ENCODE results near the gene MROH7.

The MROH7 gene

GRCh38 chr1:54640863-54641836, at the start of gene MROH7:
Gene MROH7, plus strand, starts transcription at chr1:54641786. Its CDS starts 11,141 bp downstream, at chr1:54652927.
- POLR2A ChIA-PET (ENCODE audit: low non-redundant PET), result no interaction called here
- H3K27ac ChIP-seq, result no peak within 1 kb of the TSS
- CTCF ChIA-PET, result interaction anchor here (0.6 to 0.7 kb wide), 2 partner anchors 443 to 1025 kb away, joined by 3 read pairs; no protein-coding TSS in a partner anchor
- no peak for TF ChIP-seq CTCF (conservative IDR thresholded peaks at IDR 0.05; ENCODE audit: low read depth)
- DNase-seq (ENCODE audit: low spot score), result no peak

- no peak overlapping the region for H3K27ac ChIP-seq
- TF ChIP-seq CTCF (conservative IDR thresholded peaks at IDR 0.05; ENCODE audit: low read depth), result no peak
- CTCF ChIA-PET, result no interaction called here
- DNase-seq (ENCODE audit: low spot score), result no peak
- POLR2A ChIA-PET (ENCODE audit: low non-redundant PET), result no interaction called here
These were observed 47.9 kb upstream of the MROH7 start for GRCh38 chr1:54593571-54594160.

DNA sequence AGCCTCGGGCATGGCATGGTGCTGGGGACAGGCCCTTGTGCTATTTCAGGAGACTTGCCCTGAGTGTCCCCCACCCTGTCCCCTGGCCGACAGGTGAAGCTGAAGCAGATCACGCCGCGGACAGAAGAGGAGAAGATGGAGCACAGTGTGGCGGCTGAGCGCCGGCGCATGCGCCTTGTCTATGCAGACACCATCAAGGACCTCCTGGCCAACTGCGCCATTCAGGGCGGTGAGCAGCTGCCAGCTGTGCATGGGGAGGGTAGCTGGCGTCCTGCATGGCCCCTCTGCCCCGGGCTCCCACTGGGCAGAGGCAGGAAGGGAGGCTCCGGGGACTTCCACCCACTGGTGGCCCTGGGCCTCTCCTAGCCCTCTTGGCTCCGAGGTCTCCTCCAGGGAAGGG, 47.1 kb upstream of the MROH7 start:
- ChIA-PET CTCF (no interaction called here), POLR2A (ENCODE audit: low non-redundant PET) (no interaction called here)
- DNase-seq (ENCODE audit: low spot score), result no peak
- H3K27ac ChIP-seq, result no peak overlapping the region
- no peak for TF ChIP-seq CTCF (conservative IDR thresholded peaks at IDR 0.05; ENCODE audit: low read depth)

DNA sequence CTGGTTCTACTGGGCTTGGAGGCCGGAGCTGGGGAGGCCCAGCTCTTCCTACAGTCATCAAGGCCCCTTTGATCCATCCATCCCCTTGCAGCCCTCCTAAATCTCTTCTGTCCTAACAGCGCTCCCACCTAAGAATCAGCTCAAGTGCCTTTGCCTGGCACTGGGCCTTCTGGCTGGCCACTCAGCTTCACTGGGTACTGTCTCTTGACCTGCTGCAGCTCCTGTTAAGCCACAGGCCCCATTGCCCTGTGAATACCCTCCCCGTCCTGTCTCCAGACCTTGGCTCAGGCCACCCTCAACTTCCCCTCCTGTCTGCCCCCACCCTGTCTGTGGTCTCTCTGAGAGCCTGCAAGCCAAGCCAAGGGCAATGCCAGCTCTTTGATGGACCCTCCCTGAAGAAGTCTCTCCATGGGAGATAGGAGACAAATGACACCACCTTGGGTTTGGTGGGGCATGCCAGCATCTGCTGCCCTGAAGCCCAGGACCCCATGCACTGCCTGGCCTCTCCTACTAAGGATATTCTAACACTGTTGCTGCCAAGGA, 45.6 kb upstream of the MROH7 start:
- ChIA-PET POLR2A (ENCODE audit: low non-redundant PET) (no interaction called here), CTCF (no interaction called here)
- no peak overlapping the region for H3K27ac ChIP-seq
- no peak for TF ChIP-seq CTCF (conservative IDR thresholded peaks at IDR 0.05; ENCODE audit: low read depth)
- no peak for DNase-seq (ENCODE audit: low spot score)

DNA sequence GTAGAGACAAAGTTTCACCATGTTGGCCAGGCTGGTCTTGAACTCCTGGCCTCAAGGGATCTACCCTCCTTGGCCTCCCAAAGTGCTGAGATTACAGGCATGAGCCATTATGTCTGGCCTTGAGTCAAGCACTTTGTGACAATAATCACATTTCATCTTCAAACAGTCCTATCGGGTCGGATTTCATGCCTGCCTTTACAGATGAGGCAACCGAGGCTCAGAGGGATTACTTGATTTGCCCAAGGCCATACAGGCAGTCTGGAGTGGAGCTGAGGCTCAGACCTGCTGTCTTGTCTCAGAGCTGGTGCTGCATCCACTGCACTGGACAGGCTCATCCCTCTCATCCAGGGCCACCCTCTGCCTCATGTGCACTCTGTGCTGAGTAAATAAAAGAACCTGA, 44.8 kb upstream of the MROH7 start:
- no peak overlapping the region for H3K27ac ChIP-seq
- no peak for DNase-seq (ENCODE audit: low spot score)
- POLR2A ChIA-PET (ENCODE audit: low non-redundant PET), result no interaction called here
- CTCF ChIA-PET, result no interaction called here
- TF ChIP-seq CTCF (conservative IDR thresholded peaks at IDR 0.05; ENCODE audit: low read depth), result no peak

GRCh38 chr1:54597455-54598030, 44.0 kb upstream of the MROH7 start:
- POLR2A ChIA-PET (ENCODE audit: low non-redundant PET), result no interaction called here
- CTCF ChIA-PET, result interaction anchor here (0.6 kb wide), 1 partner anchor 1341 kb away, joined by 3 read pairs; no protein-coding TSS in a partner anchor
- DNase-seq (ENCODE audit: low spot score), result no peak
- TF ChIP-seq CTCF (conservative IDR thresholded peaks at IDR 0.05; ENCODE audit: low read depth), result no peak
- no peak overlapping the region for H3K27ac ChIP-seq

All from RWPE1 (cell line).